Measurements from ENCODE around the gene KCTD8. TPM values are rescaled to one million over a fixed set of nuclear protein-coding genes. Genes with fewer than 3 reads are reported as not detected.

The KCTD8 gene
- total RNA-seq, 2 experiments from 2014 or later, result not detected

- CTCF ChIA-PET, result no interaction called here
- POLR2A ChIA-PET, result no interaction called here
- no peak overlapping the region for H3K27ac Mint-ChIP-seq
- H3K4me1 Mint-ChIP-seq, result no peaks in the 10 kb centered on the region
- ATAC-seq (no peak), DNase-seq (no peak)
- H3K27me3 Mint-ChIP-seq, result no peaks in the 10 kb centered on the region
- no peak overlapping the region for H3K4me3 Mint-ChIP-seq
- no peaks in the 10 kb centered on the region for H3K36me3 Mint-ChIP-seq (ENCODE audit: low read depth)
- intact Hi-C loops (cut with DNase I, micrococcal nuclease), result no loop called here
- H3K9me3 Mint-ChIP-seq (ENCODE audit: low read depth), result peaks cover 3% of the 10 kb centered on the region
These were observed 290.9 kb downstream of the KCTD8 start for GRCh38 chr4:44157611-44158277.

GRCh38 chr4:44150091-44150576 is 298.5 kb downstream of the KCTD8 start:
- H3K9me3 Mint-ChIP-seq (ENCODE audit: low read depth), result peaks cover 6% of the 10 kb centered on the region
- H3K27ac Mint-ChIP-seq, result no peak overlapping the region
- ChIA-PET CTCF (no interaction called here), POLR2A (no interaction called here)
- ATAC-seq (no peak), DNase-seq (no peak)
- H3K36me3 Mint-ChIP-seq (ENCODE audit: low read depth), result no peaks in the 10 kb centered on the region
- no peak overlapping the region for H3K4me3 Mint-ChIP-seq
- intact Hi-C loops (cut with DNase I, micrococcal nuclease), result no loop called here
- peaks cover 2% of the 10 kb centered on the region for H3K27me3 Mint-ChIP-seq
- no peaks in the 10 kb centered on the region for H3K4me1 Mint-ChIP-seq

- CTCF ChIA-PET, result no interaction called here
- intact Hi-C loops (cut with DNase I, micrococcal nuclease), result no loop called here
These were observed 299.3 kb downstream of the KCTD8 start for GRCh38 chr4:44149282-44149681.

GRCh38 chr4:44147571-44148075 is 301.0 kb downstream of the KCTD8 start:
- intact Hi-C loops (cut with DNase I, micrococcal nuclease), result no loop called here
- Mint-ChIP-seq H3K9me3 (ENCODE audit: low read depth) (peaks cover 6% of the 10 kb centered on the region), H3K27ac (no peak overlapping the region), H3K36me3 (ENCODE audit: low read depth) (no peaks in the 10 kb centered on the region), H3K4me3 (no peak overlapping the region), H3K4me1 (no peaks in the 10 kb centered on the region), H3K27me3 (peaks cover 2% of the 10 kb centered on the region)
- POLR2A ChIA-PET, result no interaction called here
- CTCF ChIA-PET, result no interaction called here
- ATAC-seq (no peak), DNase-seq (no peak)

More at GRCh38 chr4:44149282-44149681, 299.3 kb downstream of the KCTD8 start:
- Mint-ChIP-seq H3K9me3 (ENCODE audit: low read depth) (peaks cover 6% of the 10 kb centered on the region), H3K36me3 (ENCODE audit: low read depth) (no peaks in the 10 kb centered on the region), H3K4me1 (no peaks in the 10 kb centered on the region), H3K4me3 (no peak overlapping the region), H3K27ac (no peak overlapping the region), H3K27me3 (peaks cover 2% of the 10 kb centered on the region)
- ATAC-seq, result no peak
- no peak for DNase-seq
- POLR2A ChIA-PET, result no interaction called here

- no peaks in the 10 kb centered on the region for H3K36me3 Mint-ChIP-seq (ENCODE audit: low read depth)
- intact Hi-C loops (cut with DNase I, micrococcal nuclease), result no loop called here
- DNase-seq (no peak), ATAC-seq (no peak)
- ChIA-PET POLR2A (no interaction called here), CTCF (no interaction called here)
- H3K9me3 Mint-ChIP-seq (ENCODE audit: low read depth), result peaks cover 6% of the 10 kb centered on the region
- H3K4me1 Mint-ChIP-seq, result no peaks in the 10 kb centered on the region
- H3K4me3 Mint-ChIP-seq, result no peak overlapping the region
- no peak overlapping the region for H3K27ac Mint-ChIP-seq
- H3K27me3 Mint-ChIP-seq, result peaks cover 2% of the 10 kb centered on the region
These were observed 302.1 kb downstream of the KCTD8 start for GRCh38 chr4:44146516-44146915.

GRCh38 chr4:44145868-44146267 is 302.7 kb downstream of the KCTD8 start:
- Mint-ChIP-seq H3K27ac (no peak overlapping the region), H3K9me3 (ENCODE audit: low read depth) (peaks cover 4% of the 10 kb centered on the region), H3K4me3 (no peak overlapping the region), H3K4me1 (no peaks in the 10 kb centered on the region), H3K36me3 (ENCODE audit: low read depth) (no peaks in the 10 kb centered on the region), H3K27me3 (peaks cover under 1% of the 10 kb centered on the region)
- POLR2A ChIA-PET, result no interaction called here
- CTCF ChIA-PET, result no interaction called here
- DNase-seq, result no peak
- ATAC-seq, result no peak
- intact Hi-C loops (cut with DNase I, micrococcal nuclease), result no loop called here

- intact Hi-C loops (cut with DNase I, micrococcal nuclease), result no loop called here
- Mint-ChIP-seq H3K36me3 (ENCODE audit: low read depth) (no peaks in the 10 kb centered on the region), H3K27me3 (no peaks in the 10 kb centered on the region), H3K27ac (no peak overlapping the region), H3K4me3 (no peak overlapping the region), H3K4me1 (no peaks in the 10 kb centered on the region), H3K9me3 (ENCODE audit: low read depth) (peaks cover 9% of the 10 kb centered on the region)
- ATAC-seq (no peak), DNase-seq (no peak)
- POLR2A ChIA-PET, result no interaction called here
- CTCF ChIA-PET, result no interaction called here
These were observed 316.1 kb downstream of the KCTD8 start for GRCh38 chr4:44132526-44132925.

Other genes starting within 250 kb of the KCTD8 start
- gene YIPF7, start 202.8 kb upstream of the KCTD8 start, total RNA-seq, result not detected
- 10 to 100 TPM; 38.3 to 46.7 TPM for gene GUF1, start 229.6 kb upstream of the KCTD8 start, total RNA-seq